ENCODE results near the gene OR2A12. TPM values are rescaled to one million over a fixed set of nuclear protein-coding genes. Genes with fewer than 3 reads are reported as not detected.

The OR2A12 gene, protein sequence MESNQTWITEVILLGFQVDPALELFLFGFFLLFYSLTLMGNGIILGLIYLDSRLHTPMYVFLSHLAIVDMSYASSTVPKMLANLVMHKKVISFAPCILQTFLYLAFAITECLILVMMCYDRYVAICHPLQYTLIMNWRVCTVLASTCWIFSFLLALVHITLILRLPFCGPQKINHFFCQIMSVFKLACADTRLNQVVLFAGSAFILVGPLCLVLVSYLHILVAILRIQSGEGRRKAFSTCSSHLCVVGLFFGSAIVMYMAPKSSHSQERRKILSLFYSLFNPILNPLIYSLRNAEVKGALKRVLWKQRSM
- total RNA-seq (not detected), polyA plus RNA-seq (under 1 TPM in 1 of 4 donors, not detected in 3; 0.06 TPM)

- no peak within 1 kb of the TSS for H3K4me3 ChIP-seq (ENCODE audit: low read depth, low read length)
- H3K36me3 Mint-ChIP-seq, result no peaks in the 10 kb centered on the region
- no peaks in the 10 kb centered on the region for H3K4me1 Mint-ChIP-seq
- no peaks in the 10 kb centered on the region for H3K36me3 ChIP-seq (ENCODE audit: control insufficient read depth, insufficient read depth, low read length)
- H3K9me3 Mint-ChIP-seq, result peaks cover 0 to 5% (median 1%) of the 10 kb centered on the region in 7 donors
- H3K27me3 ChIP-seq (ENCODE audit: control insufficient read depth, insufficient read depth, low read length), result no peaks in the 10 kb centered on the region
- H3K27me3 Mint-ChIP-seq, result no peaks in the 10 kb centered on the region
- no peak within 1 kb of the TSS for H3K4me3 Mint-ChIP-seq
- no peak for ATAC-seq (ENCODE audit: low read depth in 2 of 2)
- H3K9me3 ChIP-seq (ENCODE audit: control insufficient read depth in 2 of 2, low read length in 2 of 2), result peaks cover 0 to 3% of the 10 kb centered on the region in 2 experiments
- H3K4me1 ChIP-seq (ENCODE audit: control insufficient read depth, insufficient read depth, low read length, poor library complexity, severe bottlenecking), result no peaks in the 10 kb centered on the region
- DNase-seq, result no peak
- H3K27ac ChIP-seq (ENCODE audit: insufficient read depth, low read length, poor library complexity, severe bottlenecking), result no peak within 1 kb of the TSS
- no peak within 1 kb of the TSS for H3K27ac Mint-ChIP-seq
Observed at GRCh38 chr7:144085978-144086377, at the start of gene OR2A12. Gene OR2A12 (plus strand): TSS chr7:144086278. CDS start chr7:144095108, 8,830 bp downstream.

GRCh38 chr7:144036302-144036885 is 49.7 kb upstream of the OR2A12 start:
- Mint-ChIP-seq H3K36me3 (no peaks in the 10 kb centered on the region), H3K9me3 (no peaks in the 10 kb centered on the region), H3K27me3 (peaks cover 10% of the 10 kb centered on the region), H3K4me3 (no peak overlapping the region), H3K4me1 (no peaks in the 10 kb centered on the region), H3K27ac (no peak overlapping the region)
- Histone ChIP-seq H3K27ac (ENCODE audit: insufficient read depth, low read length, poor library complexity, severe bottlenecking) (no peak overlapping the region), H3K9me3 (ENCODE audit: control insufficient read depth in 2 of 2, low read length in 2 of 2) (no peaks in the 10 kb centered on the region), H3K4me3 (ENCODE audit: low read depth, low read length) (no peak overlapping the region), H3K4me1 (ENCODE audit: control insufficient read depth, insufficient read depth, low read length, poor library complexity, severe bottlenecking) (no peaks in the 10 kb centered on the region), H3K27me3 (ENCODE audit: control insufficient read depth, insufficient read depth, low read length) (peaks cover 8% of the 10 kb centered on the region), H3K36me3 (ENCODE audit: control insufficient read depth, insufficient read depth, low read length) (no peaks in the 10 kb centered on the region)
- DNase-seq (no peak), ATAC-seq (ENCODE audit: low read depth in 2 of 2) (no peak)

DNA sequence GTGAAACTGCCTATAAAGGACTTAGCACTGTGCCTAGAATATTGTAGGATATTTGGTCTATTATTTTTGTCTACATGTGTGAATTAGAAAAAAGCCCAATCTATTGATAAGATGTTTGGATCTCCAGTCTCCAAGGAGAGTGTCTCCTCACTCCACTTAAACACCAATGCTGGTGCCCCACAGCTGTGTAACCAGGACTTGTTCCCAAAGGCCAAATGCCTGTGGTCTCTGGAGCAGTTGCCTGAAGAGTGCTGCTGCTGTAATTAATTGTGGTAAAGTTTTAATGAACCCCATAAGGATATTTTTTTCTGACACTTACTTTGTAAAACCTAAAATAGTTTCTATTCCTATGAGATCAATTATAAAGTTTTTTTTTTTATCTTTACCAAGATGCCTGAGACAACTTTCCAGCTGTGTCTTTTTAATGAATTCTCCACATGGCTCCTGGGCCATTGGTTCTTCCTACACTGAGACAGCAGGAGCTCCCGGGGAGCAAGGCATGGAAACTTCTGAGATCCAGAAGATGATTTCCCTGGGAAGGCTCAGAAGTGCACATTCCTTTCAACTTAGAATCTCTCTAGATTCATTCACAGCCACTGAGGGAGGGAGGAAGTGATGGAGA is 48.6 kb upstream of the OR2A12 start:
- H3K4me3 Mint-ChIP-seq, result no peak overlapping the region
- no peak overlapping the region for H3K27ac ChIP-seq (ENCODE audit: insufficient read depth, low read length, poor library complexity, severe bottlenecking)
- DNase-seq (no peak), ATAC-seq (ENCODE audit: low read depth in 2 of 2) (no peak)
- no peaks in the 10 kb centered on the region for H3K36me3 Mint-ChIP-seq
- no peak overlapping the region for H3K4me3 ChIP-seq (ENCODE audit: low read depth, low read length)
- peaks cover 8% of the 10 kb centered on the region for H3K27me3 ChIP-seq (ENCODE audit: control insufficient read depth, insufficient read depth, low read length)
- H3K4me1 ChIP-seq (ENCODE audit: control insufficient read depth, insufficient read depth, low read length, poor library complexity, severe bottlenecking), result no peaks in the 10 kb centered on the region
- H3K27ac Mint-ChIP-seq, result no peak overlapping the region
- H3K9me3 ChIP-seq (ENCODE audit: control insufficient read depth in 2 of 2, low read length in 2 of 2), result no peaks in the 10 kb centered on the region
- H3K27me3 Mint-ChIP-seq, result peaks cover 10% of the 10 kb centered on the region
- H3K9me3 Mint-ChIP-seq, result no peaks in the 10 kb centered on the region
- no peaks in the 10 kb centered on the region for H3K4me1 Mint-ChIP-seq
- no peaks in the 10 kb centered on the region for H3K36me3 ChIP-seq (ENCODE audit: control insufficient read depth, insufficient read depth, low read length)

DNA sequence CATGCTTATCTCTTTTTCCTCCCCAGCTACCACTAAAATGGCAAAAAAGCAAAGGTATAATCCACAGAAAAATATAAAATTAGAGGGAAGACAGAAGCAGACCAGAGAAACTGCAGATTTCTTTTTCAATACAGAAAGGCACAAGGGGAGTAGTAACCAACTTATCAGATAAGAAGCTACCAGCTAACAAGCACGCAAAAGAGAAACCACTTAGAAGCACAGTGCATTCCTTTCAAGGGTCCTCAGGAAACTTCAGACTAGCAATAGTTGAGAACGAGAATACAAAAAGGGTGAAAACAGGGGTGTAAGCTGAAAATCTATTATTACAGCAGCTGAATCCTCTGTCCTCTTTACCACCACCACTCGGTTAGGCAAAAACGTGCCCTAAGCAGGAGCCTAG is 47.2 kb upstream of the OR2A12 start:
- Histone ChIP-seq H3K4me3 (ENCODE audit: low read depth, low read length) (no peak overlapping the region), H3K9me3 (ENCODE audit: control insufficient read depth in 2 of 2, low read length in 2 of 2) (no peaks in the 10 kb centered on the region), H3K27me3 (ENCODE audit: control insufficient read depth, insufficient read depth, low read length) (peaks cover 3% of the 10 kb centered on the region), H3K27ac (ENCODE audit: insufficient read depth, low read length, poor library complexity, severe bottlenecking) (no peak overlapping the region), H3K36me3 (ENCODE audit: control insufficient read depth, insufficient read depth, low read length) (no peaks in the 10 kb centered on the region), H3K4me1 (ENCODE audit: control insufficient read depth, insufficient read depth, low read length, poor library complexity, severe bottlenecking) (no peaks in the 10 kb centered on the region)
- Mint-ChIP-seq H3K4me3 (no peak overlapping the region), H3K36me3 (no peaks in the 10 kb centered on the region), H3K9me3 (no peaks in the 10 kb centered on the region), H3K27ac (no peak overlapping the region), H3K4me1 (no peaks in the 10 kb centered on the region), H3K27me3 (peaks cover 10% of the 10 kb centered on the region)
- ATAC-seq (ENCODE audit: low read depth in 2 of 2) (no peak), DNase-seq (no peak)

DNA sequence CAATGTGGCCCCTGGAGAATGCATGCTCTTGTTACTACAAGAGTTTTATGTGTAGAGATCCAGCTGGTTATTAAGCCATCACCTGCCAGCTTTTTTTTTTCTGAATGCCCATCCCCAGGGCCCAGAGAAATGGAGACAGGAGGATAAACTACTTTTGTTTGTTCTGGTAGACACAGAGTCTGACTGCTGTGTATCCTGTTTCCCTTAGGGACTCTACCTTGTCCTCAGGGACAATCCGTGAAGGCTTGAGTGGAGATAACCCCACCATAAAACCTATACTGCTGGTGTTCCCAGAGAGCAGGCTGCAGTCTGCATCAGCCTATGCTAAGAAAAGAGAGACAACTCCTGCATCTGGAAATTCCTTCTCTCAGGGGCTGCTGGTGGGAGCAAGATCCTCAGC is 37.4 kb upstream of the OR2A12 start, which contains the start of gene OR2A5:
Gene OR2A5 (plus strand): TSS at position 301 of the 400 bp plus-strand sequence. CDS start 1,454 bp downstream, outside the sequence.
- H3K4me3 ChIP-seq (ENCODE audit: low read depth, low read length), result no peak within 1 kb of the TSS
- H3K9me3 ChIP-seq (ENCODE audit: control insufficient read depth in 2 of 2, low read length in 2 of 2), result no peaks in the 10 kb centered on the region
- no peaks in the 10 kb centered on the region for H3K36me3 Mint-ChIP-seq
- no peaks in the 10 kb centered on the region for H3K27me3 ChIP-seq (ENCODE audit: control insufficient read depth, insufficient read depth, low read length)
- ATAC-seq (ENCODE audit: low read depth in 2 of 2) (no peak), DNase-seq (no peak)
- H3K27ac Mint-ChIP-seq, result no peak within 1 kb of the TSS
- H3K4me1 Mint-ChIP-seq, result no peaks in the 10 kb centered on the region
- H3K9me3 Mint-ChIP-seq, result no peaks in the 10 kb centered on the region
- peaks cover 5% of the 10 kb centered on the region for H3K27me3 Mint-ChIP-seq
- H3K4me3 Mint-ChIP-seq, result no peak within 1 kb of the TSS
- no peaks in the 10 kb centered on the region for H3K36me3 ChIP-seq (ENCODE audit: control insufficient read depth, insufficient read depth, low read length)
- no peaks in the 10 kb centered on the region for H3K4me1 ChIP-seq (ENCODE audit: control insufficient read depth, insufficient read depth, low read length, poor library complexity, severe bottlenecking)
- H3K27ac ChIP-seq (ENCODE audit: insufficient read depth, low read length, poor library complexity, severe bottlenecking), result no peak within 1 kb of the TSS

- H3K4me1 Mint-ChIP-seq, result no peaks in the 10 kb centered on the region
- Histone ChIP-seq H3K9me3 (ENCODE audit: control insufficient read depth in 2 of 2, low read length in 2 of 2) (no peaks in the 10 kb centered on the region), H3K36me3 (ENCODE audit: control insufficient read depth, insufficient read depth, low read length) (no peaks in the 10 kb centered on the region), H3K27me3 (ENCODE audit: control insufficient read depth, insufficient read depth, low read length) (no peaks in the 10 kb centered on the region), H3K4me1 (ENCODE audit: control insufficient read depth, insufficient read depth, low read length, poor library complexity, severe bottlenecking) (no peaks in the 10 kb centered on the region), H3K27ac (ENCODE audit: insufficient read depth, low read length, poor library complexity, severe bottlenecking) (no peak overlapping the region), H3K4me3 (ENCODE audit: low read depth, low read length) (no peak overlapping the region)
- no peaks in the 10 kb centered on the region for H3K36me3 Mint-ChIP-seq
- H3K27me3 Mint-ChIP-seq, result peaks cover 7% of the 10 kb centered on the region
- H3K4me3 Mint-ChIP-seq, result no peak overlapping the region
- no peak for ATAC-seq (ENCODE audit: low read depth in 2 of 2)
- no peaks in the 10 kb centered on the region for H3K9me3 Mint-ChIP-seq
- H3K27ac Mint-ChIP-seq, result no peak overlapping the region
- DNase-seq, result no peak
Observed at GRCh38 chr7:144049491-144049890, 36.6 kb upstream of the OR2A12 start.

- Histone ChIP-seq H3K27ac (ENCODE audit: insufficient read depth, low read length, poor library complexity, severe bottlenecking) (no peak overlapping the region), H3K9me3 (ENCODE audit: control insufficient read depth in 2 of 2, low read length in 2 of 2) (no peaks in the 10 kb centered on the region), H3K4me1 (ENCODE audit: control insufficient read depth, insufficient read depth, low read length, poor library complexity, severe bottlenecking) (no peaks in the 10 kb centered on the region), H3K27me3 (ENCODE audit: control insufficient read depth, insufficient read depth, low read length) (no peaks in the 10 kb centered on the region), H3K36me3 (ENCODE audit: control insufficient read depth, insufficient read depth, low read length) (no peaks in the 10 kb centered on the region), H3K4me3 (ENCODE audit: low read depth, low read length) (no peak overlapping the region)
- no peaks in the 10 kb centered on the region for H3K9me3 Mint-ChIP-seq
- DNase-seq, result no peak
- H3K36me3 Mint-ChIP-seq, result no peaks in the 10 kb centered on the region
- H3K27ac Mint-ChIP-seq, result no peak overlapping the region
- no peak for ATAC-seq (ENCODE audit: low read depth in 2 of 2)
- H3K27me3 Mint-ChIP-seq, result peaks cover 11% of the 10 kb centered on the region
- H3K4me1 Mint-ChIP-seq, result no peaks in the 10 kb centered on the region
- H3K4me3 Mint-ChIP-seq, result no peak overlapping the region
Observed at GRCh38 chr7:144050093-144050492, 36.0 kb upstream of the OR2A12 start.

All from CD4-positive, CD25-positive, alpha-beta regulatory T cell (primary cell).